ENCODE measurements around the gene NCKAP5.

- TF ChIP-seq POLR2A (IDR thresholded peaks at IDR 0.05; ENCODE audit: control extremely low read depth in 1 of 2, low read depth in 2 of 2, low read length in 2 of 2) (no peak), SIN3A (conservative IDR thresholded peaks at IDR 0.05 in 1 of 2, IDR thresholded peaks at IDR 0.05 in 1 of 2; ENCODE audit: low read depth in 1 of 2, low read length in 2 of 2) (no peak)
These were observed 931.9 kb downstream of the NCKAP5 start for GRCh38 chr2:132636346-132636745.
